HepG2 (cell line): ENCODE data around the gene TGFA. TPM values are rescaled to one million over a fixed set of nuclear protein-coding genes. Genes with fewer than 3 reads are reported as not detected.

Source experiments
- ATAC-seq: fragments of 200-7000 bp; cut with Tn5 transposase; 3 replicates; pipeline ENCODE4 v1.9.1; 2020; ENCODE audit warnings: mild to moderate bottlenecking, moderate library complexity
- BruUV-seq: library from RNA; stranded (reverse); fragments of 400-500 nt; replicated peaks from 2 replicates; lab custom pipeline; 2021; lab: Mats Ljungman, UMichigan
- CTCF ChIA-PET: fragments of 300-600 bp; formaldehyde crosslinking; extraction: SDS; loops from one replicate; lab custom pipeline; 2021; ENCODE audit warnings: low total read pairs, inconsistent platforms, low intra/inter-chr PET ratio; lab: Yijun Ruan, JAX
- POLR2A ChIA-PET: fragments of 350-600 bp; sonication (Branson Sonifier 250); formaldehyde crosslinking; loops from one replicate; lab custom pipeline; 2020; ENCODE audit warnings: antibody characterized with exemption, inconsistent platforms; lab: Yijun Ruan, JAX
- DNase-seq: peaks from one replicate; pipeline ENCODE4 v3.0.0-alpha.2; 2015; ENCODE audit warnings: low spot score
- FAIRE-seq: peaks from 3 replicates; lab custom pipeline; 2011; peaks lifted over from hg19 to GRCh38; lab: Jason Lieb, UNC
- H2AFZ ChIP-seq: one replicate; pipeline ENCODE4 v1.6.1; 2011; ENCODE audit warnings: low read length, inconsistent platforms
- H3K27ac ChIP-seq: fragments of 300-600 bp; 3 replicates; pipeline ENCODE4 v1.8.0; 2011; ENCODE audit warnings: mixed run types, mild to moderate bottlenecking, mixed read lengths, low read length, inconsistent platforms; ENCODE audit not compliant: insufficient read depth; ENCODE audit errors: extremely low read length
- H3K27me3 ChIP-seq, 2 experiments: fragments of 200-600 bp in 1 of 2; 2 replicates in 1 of 2; 3 replicates in 1 of 2; pipeline versions ENCODE4 v1.6.0 to v1.8.0; 2011; ENCODE audit warnings: low read length in 2 of 2, mild to moderate bottlenecking in 2 of 2, moderate library complexity in 2 of 2, inconsistent platforms in 1 of 2; ENCODE audit not compliant: insufficient read depth in 2 of 2, control insufficient read depth in 1 of 2
- H3K36me3 ChIP-seq, 2 experiments: fragments of 200-600 bp in 1 of 2; replicated peaks in 1 of 2; 2 replicates in 1 of 2; 3 replicates in 1 of 2; pipeline versions ENCODE4 v1.5.1 to v1.8.0; 2011; ENCODE audit warnings: low read length in 2 of 2, inconsistent platforms in 1 of 2; ENCODE audit not compliant: insufficient read depth in 2 of 2, control insufficient read depth in 1 of 2
- H3K4me1 ChIP-seq: 2 replicates; pipeline ENCODE4 v1.5.1; 2012; ENCODE audit warnings: low read length, inconsistent platforms; ENCODE audit not compliant: insufficient read depth
- H3K4me2 ChIP-seq: 2 replicates; pipeline ENCODE4 v1.6.0; 2011; ENCODE audit warnings: low read depth, low read length, inconsistent platforms
- H3K4me3 ChIP-seq, 3 experiments: fragments of 200-600 bp in 1 of 3; sonication (generic), shearing (Covaris generic) in 1 of 3; replicated peaks in 1 of 3; 2 replicates each; pipeline ENCODE4 v1.5.1; 2011 to 2016; ENCODE audit warnings: low read length in 3 of 3, inconsistent platforms in 2 of 3, low read depth in 2 of 3, mild to moderate bottlenecking in 2 of 3, control low read depth in 1 of 3, mixed read lengths in 1 of 3; ENCODE audit not compliant: insufficient read depth in 1 of 3
- H3K79me2 ChIP-seq: one replicate; pipeline ENCODE4 v1.6.1; 2011; ENCODE audit warnings: low read length, inconsistent platforms; ENCODE audit not compliant: insufficient read depth
- H3K9ac ChIP-seq: 2 replicates; pipeline ENCODE4 v1.6.0; 2011; ENCODE audit warnings: mild to moderate bottlenecking, low read depth, low read length, inconsistent platforms; ENCODE audit not compliant: insufficient read depth
- H3K9me3 ChIP-seq: 2 replicates; pipeline ENCODE4 v1.5.1; 2012; ENCODE audit warnings: mild to moderate bottlenecking, low read length
- H4K20me1 ChIP-seq: 2 replicates; pipeline ENCODE4 v1.6.0; 2011; ENCODE audit warnings: inconsistent platforms, mild to moderate bottlenecking, low read length, moderate library complexity; ENCODE audit not compliant: insufficient read depth
- FOXP1 ChIP-seq, 2 experiments: fragments of 450-650 bp in 1 of 2; IDR thresholded peaks; 2 replicates each; pipeline ENCODE4 v1.6.1; 2017 to 2018; ENCODE audit warnings: antibody characterized with exemption in 1 of 2
- SMARCC2 ChIP-seq: fragments of 450-650 bp; IDR thresholded peaks from 2 replicates; pipeline ENCODE4 v1.6.1; 2017; ENCODE audit warnings: antibody characterized with exemption, mild to moderate bottlenecking
- ZNF614 ChIP-seq: IDR thresholded peaks from 2 replicates; pipeline ENCODE4 v1.6.1; 2018; ENCODE audit warnings: missing biosample characterization, missing genetic modification reagents, inconsistent platforms, borderline replicate concordance
- ZNF619 ChIP-seq: sonication (generic); formaldehyde crosslinking; IDR thresholded peaks from 2 replicates; pipeline ENCODE4 v1.4.0; 2020; ENCODE audit warnings: mild to moderate bottlenecking, missing genetic modification reagents
- WGBS: methylation state at CpG from one replicate; pipeline ENCODE4 v1.1.6; 2017; ENCODE audit warnings: low lambda C conversion rate; 5-methylcytosine and 5-hydroxymethylcytosine counted together
- in situ Hi-C: cut with HindIII; loops from 2 replicates; pipeline ENCODE4 v1.10.0; 2017; ENCODE audit warnings: low pct_unique_long_range_greater_than_20kb; ENCODE audit not compliant: extremely low pct_ligation_motif_present
- intact Hi-C: fragments of 100-400 bp; cut with micrococcal nuclease; formaldehyde crosslinking; loops from one replicate; pipeline ENCODE4 v1.10.0; 2022; ENCODE audit not compliant: unreplicated experiment
- polyA plus RNA-seq, 8 experiments: library from polyadenylated mRNA; depleted of rRNA in 3 of 8; stranded (reverse) in 7 of 8; unstranded in 1 of 8; fragments of >200 nt; fragmentation: Illumina TruSeq in 4 of 8; extraction: Trizol in 4 of 8; gene quantifications; 2 replicates each; pipeline versions ENCODE4 v1.2.1 to v1.2.3, GENCODE V29; 2011 to 2016; ENCODE audit warnings: low read depth in 4 of 8, missing spikeins in 1 of 8, mixed read lengths in 1 of 8; ENCODE audit not compliant: insufficient read depth in 1 of 8
- total RNA-seq, 5 experiments: library from RNA; depleted of rRNA; stranded (reverse); fragments of >200 nt; fragmentation: Illumina TruSeq; extraction: Trizol; gene quantifications; 2 replicates each; pipeline ENCODE4 v1.2.3, GENCODE V29; 2016; ENCODE audit warnings: low read depth in 1 of 5
- TF ChIP-seq, protein P1 (sequence below): sonication (generic); formaldehyde crosslinking; IDR thresholded peaks from 2 replicates; pipeline ENCODE4 v1.5.0; 2020; ENCODE audit warnings: mild to moderate bottlenecking, missing genetic modification reagents
- TF ChIP-seq, protein P2 (sequence below): sonication (generic); formaldehyde crosslinking; IDR thresholded peaks from 2 replicates; pipeline ENCODE4 v1.4.0; 2020; ENCODE audit warnings: missing genetic modification reagents
- TF ChIP-seq, protein P3 (sequence below): sonication (generic); formaldehyde crosslinking; IDR thresholded peaks from 2 replicates; pipeline ENCODE4 v1.5.1; 2020; ENCODE audit warnings: mild to moderate bottlenecking, missing genetic modification reagents, moderate library complexity

TGFA gene
- total and polyA plus RNA-seq, 2 of the 13 experiments (the other 11 are each of a cell fraction or from before 2014, with no cell fraction given) = 7.8 to 15.3 TPM

DNA sequence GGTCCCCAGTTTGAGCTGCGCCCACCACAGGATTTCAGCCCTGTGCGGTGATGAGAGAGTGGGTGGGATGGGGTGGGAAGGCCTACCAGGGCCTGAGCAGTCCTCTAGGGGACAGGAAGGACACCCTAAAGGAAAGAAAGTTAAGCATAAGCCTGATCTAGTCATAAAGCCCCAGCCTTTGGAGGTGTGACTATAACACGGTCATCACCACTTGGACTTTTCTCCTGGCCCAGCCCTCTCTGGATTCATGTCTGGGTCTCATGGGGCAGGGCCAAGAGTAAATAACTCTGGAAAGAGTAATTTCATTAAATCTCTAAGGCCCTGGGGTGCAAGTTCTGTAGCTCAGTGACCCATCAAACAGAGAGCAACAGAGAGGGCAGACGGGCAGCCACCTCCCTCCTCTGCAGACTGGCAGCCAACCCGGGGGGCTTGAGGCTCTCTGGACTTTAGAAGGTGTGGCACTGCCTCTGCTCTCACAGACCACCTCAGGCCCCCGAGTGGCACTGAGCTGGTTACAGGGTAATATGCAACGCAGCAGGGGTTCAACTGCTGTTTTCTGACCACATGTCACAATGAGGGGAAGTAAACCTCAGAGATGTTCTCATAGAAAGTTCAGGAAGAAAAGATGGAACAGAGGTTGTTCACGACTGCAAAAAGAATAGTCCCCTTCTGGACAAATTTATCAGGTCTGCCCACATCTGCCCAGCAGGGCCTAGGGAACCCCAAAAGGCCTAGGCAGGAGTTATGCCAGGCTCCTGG, 41.5 kb downstream of the TGFA start:
- Histone ChIP-seq H3K79me2 (no peaks in the 10 kb centered on the region), H3K4me1 (peaks cover 20% of the 10 kb centered on the region), H4K20me1 (no peaks in the 10 kb centered on the region), H3K27me3 (no peaks in the 10 kb centered on the region), H3K9me3 (no peaks in the 10 kb centered on the region), H2AFZ (no peak overlapping the region), H3K9ac (no peak overlapping the region), H3K36me3 (peaks cover 0 to 2% of the 10 kb centered on the region in 2 experiments; a peak in 1 of 5 replicates), H3K27ac (no peak overlapping the region), H3K4me3 (no peak overlapping the region), H3K4me2 (no peak overlapping the region)
- in situ Hi-C loops (no loop called here), intact Hi-C loops (no loop called here)
- ATAC-seq = no peak; the same call in 2 of the 3 replicates
- ChIA-PET POLR2A (no interaction called here), CTCF (no interaction called here)
- no TSS peak for BruUV-seq
- no peak for DNase-seq
- TF ChIP-seq, protein P1, sequence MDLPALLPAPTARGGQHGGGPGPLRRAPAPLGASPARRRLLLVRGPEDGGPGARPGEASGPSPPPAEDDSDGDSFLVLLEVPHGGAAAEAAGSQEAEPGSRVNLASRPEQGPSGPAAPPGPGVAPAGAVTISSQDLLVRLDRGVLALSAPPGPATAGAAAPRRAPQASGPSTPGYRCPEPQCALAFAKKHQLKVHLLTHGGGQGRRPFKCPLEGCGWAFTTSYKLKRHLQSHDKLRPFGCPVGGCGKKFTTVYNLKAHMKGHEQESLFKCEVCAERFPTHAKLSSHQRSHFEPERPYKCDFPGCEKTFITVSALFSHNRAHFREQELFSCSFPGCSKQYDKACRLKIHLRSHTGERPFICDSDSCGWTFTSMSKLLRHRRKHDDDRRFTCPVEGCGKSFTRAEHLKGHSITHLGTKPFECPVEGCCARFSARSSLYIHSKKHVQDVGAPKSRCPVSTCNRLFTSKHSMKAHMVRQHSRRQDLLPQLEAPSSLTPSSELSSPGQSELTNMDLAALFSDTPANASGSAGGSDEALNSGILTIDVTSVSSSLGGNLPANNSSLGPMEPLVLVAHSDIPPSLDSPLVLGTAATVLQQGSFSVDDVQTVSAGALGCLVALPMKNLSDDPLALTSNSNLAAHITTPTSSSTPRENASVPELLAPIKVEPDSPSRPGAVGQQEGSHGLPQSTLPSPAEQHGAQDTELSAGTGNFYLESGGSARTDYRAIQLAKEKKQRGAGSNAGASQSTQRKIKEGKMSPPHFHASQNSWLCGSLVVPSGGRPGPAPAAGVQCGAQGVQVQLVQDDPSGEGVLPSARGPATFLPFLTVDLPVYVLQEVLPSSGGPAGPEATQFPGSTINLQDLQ (CRISPR knock-in tag) = no peak
- TF ChIP-seq ZNF619 = no peak
- no peak for TF ChIP-seq FOXP1 (IDR thresholded peaks at IDR 0.05)
- no peak for TF ChIP-seq FOXP1 (CRISPR knock-in tag; IDR thresholded peaks at IDR 0.05)
- no peak for TF ChIP-seq SMARCC2
- TF ChIP-seq, protein P2, sequence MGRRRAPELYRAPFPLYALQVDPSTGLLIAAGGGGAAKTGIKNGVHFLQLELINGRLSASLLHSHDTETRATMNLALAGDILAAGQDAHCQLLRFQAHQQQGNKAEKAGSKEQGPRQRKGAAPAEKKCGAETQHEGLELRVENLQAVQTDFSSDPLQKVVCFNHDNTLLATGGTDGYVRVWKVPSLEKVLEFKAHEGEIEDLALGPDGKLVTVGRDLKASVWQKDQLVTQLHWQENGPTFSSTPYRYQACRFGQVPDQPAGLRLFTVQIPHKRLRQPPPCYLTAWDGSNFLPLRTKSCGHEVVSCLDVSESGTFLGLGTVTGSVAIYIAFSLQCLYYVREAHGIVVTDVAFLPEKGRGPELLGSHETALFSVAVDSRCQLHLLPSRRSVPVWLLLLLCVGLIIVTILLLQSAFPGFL (CRISPR knock-in tag) = no peak
- TF ChIP-seq ZNF614 (CRISPR knock-in tag) = no peak
- TF ChIP-seq, protein P3, sequence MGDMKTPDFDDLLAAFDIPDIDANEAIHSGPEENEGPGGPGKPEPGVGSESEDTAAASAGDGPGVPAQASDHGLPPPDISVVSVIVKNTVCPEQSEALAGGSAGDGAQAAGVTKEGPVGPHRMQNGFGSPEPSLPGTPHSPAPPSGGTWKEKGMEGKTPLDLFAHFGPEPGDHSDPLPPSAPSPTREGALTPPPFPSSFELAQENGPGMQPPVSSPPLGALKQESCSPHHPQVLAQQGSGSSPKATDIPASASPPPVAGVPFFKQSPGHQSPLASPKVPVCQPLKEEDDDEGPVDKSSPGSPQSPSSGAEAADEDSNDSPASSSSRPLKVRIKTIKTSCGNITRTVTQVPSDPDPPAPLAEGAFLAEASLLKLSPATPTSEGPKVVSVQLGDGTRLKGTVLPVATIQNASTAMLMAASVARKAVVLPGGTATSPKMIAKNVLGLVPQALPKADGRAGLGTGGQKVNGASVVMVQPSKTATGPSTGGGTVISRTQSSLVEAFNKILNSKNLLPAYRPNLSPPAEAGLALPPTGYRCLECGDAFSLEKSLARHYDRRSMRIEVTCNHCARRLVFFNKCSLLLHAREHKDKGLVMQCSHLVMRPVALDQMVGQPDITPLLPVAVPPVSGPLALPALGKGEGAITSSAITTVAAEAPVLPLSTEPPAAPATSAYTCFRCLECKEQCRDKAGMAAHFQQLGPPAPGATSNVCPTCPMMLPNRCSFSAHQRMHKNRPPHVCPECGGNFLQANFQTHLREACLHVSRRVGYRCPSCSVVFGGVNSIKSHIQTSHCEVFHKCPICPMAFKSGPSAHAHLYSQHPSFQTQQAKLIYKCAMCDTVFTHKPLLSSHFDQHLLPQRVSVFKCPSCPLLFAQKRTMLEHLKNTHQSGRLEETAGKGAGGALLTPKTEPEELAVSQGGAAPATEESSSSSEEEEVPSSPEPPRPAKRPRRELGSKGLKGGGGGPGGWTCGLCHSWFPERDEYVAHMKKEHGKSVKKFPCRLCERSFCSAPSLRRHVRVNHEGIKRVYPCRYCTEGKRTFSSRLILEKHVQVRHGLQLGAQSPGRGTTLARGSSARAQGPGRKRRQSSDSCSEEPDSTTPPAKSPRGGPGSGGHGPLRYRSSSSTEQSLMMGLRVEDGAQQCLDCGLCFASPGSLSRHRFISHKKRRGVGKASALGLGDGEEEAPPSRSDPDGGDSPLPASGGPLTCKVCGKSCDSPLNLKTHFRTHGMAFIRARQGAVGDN (CRISPR knock-in tag) = 0 out of 2 replicates have a peak, but pooled peaks have one; percentile 14
- 74% methylated on average over 8 of the region's 8 CpGs for WGBS
- no peak for FAIRE-seq
